HG03139 (cell line): ENCODE results near the gene AGTPBP1.
"Not testable (repeated sequence)": the region's sequence is repeated elsewhere in the genome, so short reads cannot be mapped to it uniquely, and the experiment has no call there.

Experiments
- ATAC-seq: cut with Tn5 transposase; IDR thresholded peaks from one replicate; pipeline ENCODE4 v1.9.1; 2021; ENCODE audit not compliant: unreplicated experiment

The AGTPBP1 gene

DNA sequence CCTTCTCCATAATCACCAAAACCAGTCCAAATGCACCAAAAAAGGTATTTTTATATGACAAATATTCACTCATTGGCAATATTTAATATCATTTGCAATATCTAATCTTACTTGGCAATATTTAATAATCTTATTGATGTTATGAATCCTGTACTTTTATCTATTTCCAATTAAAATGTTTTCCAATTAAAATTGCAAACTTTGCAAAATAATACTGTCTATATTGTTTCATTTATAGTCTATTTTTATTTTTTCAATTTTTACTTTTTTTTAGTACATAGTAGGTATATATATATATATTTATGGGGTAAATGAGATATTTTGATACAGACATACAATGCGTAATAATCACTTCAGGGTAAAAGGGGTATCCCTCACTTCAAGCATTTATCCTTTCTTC lies 109.9 kb downstream of the AGTPBP1 start:
- no peak for ATAC-seq

DNA sequence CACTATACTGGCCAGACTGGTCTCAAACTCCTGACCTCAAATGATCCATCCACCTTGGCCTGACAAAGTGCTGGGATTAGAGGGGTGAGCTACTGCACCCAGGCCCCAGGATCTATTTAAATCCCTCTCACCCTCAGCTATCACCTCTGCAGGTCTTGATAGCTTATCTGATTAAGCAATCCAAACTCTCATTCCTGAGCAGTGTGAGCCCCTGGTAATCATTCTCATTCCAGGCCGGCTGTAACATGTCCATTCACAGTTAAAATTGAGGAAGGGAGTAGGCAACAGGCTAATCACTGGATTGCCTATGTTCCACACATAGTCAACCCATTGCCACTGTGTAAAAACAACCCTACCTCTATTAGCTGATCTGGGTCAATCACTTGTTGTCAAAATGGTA lies 111.1 kb downstream of the AGTPBP1 start:
- ATAC-seq, result no peak

DNA sequence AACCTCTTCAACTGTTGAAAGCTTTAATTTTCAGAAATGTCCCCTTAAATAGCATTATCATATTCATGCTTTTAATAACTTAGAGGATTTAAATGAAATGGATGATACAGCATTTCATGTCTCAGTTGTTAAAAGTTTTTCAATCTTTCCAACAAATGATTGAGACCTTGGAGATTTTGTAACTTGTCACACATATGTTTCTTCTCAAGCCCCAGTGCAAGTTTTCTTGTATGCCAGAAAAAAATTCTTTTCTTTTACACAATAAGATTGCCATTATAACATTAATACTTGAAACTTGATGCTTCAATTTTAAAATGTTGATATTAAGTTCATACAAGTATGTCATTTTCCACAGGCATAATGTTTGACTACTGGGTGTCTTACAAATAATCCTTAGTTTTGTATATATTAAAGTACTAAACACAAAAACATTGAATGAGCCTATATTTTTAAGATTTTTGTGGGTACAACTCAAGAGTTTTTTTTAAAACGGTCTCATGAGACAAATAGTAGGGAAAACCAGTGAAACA lies 124.5 kb downstream of the AGTPBP1 start:
- ATAC-seq, result no peak

DNA sequence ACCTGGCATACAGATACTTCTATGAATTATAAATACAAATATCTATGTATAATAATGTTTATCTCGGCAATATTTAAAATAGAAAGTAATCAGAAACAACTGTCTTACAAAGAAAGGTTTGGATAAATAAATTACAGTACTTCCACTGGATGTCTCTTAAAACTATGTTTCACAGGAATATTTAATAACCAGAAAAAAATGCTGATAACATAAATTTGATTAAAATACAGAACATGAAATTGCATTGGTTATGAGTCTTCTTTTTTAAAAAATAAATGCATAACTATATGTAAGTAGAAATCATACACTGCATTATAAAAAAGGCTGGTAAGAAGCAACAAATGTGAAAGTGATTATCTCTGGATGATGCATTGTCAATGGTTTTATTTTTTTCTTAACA lies 126.0 kb downstream of the AGTPBP1 start:
- ATAC-seq, result no peak

DNA sequence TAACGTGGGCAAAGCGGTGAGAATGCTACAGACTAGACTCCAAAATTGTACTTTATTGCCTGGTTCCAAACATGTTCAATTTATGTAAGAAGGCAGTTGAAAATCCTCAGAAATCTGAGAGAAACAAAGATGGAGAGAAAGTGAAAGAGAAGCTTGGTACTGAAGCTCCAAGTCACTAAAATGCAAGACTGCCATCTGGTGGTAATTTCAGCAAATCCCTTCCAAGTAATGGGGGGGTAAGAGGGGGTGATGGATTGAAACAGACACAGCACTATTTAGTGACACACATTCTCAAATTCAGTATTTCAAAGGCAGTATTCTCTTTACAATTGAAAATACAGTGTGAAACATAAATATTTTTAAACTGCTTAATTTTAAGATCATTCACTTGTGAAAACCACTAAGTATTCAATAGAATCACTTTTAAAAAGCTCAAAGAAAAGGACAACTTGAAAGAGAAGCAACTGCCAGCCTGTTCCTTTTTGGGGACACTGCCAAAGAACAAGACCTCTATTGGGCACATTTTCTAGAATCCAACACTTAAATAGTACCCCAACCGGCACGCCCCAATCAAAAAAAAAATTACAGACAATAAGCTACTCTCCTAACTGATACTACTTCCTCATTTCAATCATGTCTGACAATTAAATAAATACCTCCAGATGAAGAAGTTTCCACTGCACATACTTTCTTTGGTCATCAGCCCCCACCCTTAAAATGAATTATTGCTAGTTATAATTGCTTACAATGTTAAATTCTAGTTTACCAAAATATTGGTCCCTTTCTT lies 131.5 kb downstream of the AGTPBP1 start:
- ATAC-seq, result peak; percentile 94

DNA sequence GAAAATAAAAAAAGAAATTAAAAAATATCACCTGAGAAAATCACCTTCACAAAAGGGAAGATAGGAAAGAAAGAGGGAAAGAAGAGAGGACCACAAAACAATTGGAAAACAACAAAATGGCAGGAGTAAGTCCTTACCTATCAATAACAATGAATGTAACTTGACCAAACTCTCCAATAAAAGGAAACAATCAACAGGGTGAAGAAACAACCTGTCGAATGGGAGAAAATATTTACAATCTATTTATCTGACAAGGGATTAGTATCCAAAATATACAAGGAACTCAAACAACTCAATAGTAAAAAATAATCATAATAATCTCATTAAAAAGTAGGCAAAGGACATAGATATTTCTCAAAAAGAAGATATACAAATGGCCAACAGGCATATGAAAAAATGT lies 135.8 kb downstream of the AGTPBP1 start:
- no peak for ATAC-seq

DNA sequence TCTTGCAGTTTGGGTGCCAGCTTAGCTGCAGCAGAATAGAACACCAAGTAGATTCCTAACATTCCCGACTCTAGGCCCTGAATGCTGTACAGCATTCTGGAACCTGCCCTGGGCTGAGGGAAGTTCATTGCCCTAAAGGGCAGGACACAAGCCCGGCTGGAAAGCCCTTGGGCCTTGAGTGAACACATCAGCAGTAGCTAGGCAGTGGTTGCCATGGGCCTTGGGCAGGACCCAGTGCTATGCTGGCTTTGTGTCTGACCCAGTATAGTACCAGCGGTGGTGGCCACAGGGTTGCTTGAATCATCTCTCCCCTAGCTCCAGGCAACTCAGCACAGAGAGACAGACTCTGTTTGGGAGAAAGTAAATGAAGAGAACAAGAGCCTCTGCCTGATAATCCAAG lies 137.8 kb downstream of the AGTPBP1 start:
- ATAC-seq, result no peak

DNA sequence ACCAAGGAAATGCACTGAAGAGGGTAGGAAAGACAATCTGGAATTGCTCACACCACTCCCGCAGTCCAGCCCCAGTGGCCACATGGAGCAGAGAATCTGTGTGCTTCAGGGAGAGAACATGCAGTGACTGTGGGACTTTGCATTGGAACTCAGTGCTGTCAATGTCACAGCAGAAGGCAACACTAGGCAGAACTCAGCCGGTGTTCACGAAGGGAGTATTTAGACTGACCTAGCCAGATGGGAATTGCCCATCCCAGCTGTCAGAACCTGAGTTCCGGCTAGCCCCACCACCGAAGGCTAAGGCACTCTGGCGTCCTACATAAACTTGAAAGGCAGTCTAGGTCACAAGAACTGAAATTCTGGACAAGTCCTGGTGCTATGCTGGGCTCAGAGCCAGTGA lies 139.0 kb downstream of the AGTPBP1 start:
- no peak for ATAC-seq

DNA sequence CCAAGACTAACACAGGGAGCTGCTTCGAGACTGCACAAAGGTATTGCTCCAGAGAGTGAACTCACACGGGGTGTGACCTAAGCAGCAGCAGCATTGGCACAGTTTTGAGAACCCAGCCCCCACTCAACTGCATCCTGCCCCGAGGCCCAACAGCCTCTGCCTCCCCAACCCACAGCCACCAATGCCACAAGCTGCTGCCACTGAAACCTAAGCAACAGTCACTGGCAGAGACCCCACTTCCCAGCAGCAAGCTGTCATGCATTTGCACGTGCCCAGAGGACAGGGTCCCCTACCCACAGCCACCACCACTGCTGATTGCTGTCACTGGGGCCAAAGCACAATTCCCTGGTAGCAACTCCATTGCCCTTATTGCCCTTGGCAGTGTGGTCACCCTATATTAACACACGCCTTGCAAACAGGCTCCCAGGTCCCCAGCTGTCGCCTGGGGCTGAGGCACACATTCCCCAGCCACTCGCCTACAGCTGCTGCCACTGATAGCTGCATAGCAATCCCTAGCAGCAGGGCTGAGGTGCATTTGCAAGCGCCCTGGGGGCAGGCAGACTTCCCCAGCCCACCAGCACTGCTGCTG lies 141.0 kb downstream of the AGTPBP1 start:
- ATAC-seq, result no peak

DNA sequence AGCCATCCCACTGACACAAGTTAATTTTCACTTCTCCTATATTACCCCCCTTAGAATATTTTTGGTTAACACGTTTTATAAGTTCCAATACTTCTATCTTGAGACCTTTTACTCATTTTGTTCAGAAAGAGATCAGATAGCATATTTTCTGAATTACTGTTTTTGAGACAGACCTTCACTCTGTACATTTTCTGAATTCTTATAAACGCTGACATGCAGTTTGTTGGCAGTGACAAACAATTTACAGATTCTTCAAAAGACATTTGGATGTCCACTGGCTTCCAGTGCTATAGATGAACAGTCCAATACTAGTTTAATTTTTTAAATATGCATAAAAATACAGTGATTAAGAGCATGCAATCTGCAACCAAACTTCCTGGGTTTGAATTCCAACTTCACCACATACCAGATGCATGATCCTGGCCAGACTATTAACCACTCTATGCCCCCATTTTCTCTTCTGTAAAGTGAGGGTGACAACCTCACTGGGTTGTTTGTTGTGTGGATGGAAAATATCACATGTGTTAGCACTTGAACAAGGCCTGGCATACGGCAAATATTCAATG lies 142.1 kb downstream of the AGTPBP1 start:
- no peak for ATAC-seq

DNA sequence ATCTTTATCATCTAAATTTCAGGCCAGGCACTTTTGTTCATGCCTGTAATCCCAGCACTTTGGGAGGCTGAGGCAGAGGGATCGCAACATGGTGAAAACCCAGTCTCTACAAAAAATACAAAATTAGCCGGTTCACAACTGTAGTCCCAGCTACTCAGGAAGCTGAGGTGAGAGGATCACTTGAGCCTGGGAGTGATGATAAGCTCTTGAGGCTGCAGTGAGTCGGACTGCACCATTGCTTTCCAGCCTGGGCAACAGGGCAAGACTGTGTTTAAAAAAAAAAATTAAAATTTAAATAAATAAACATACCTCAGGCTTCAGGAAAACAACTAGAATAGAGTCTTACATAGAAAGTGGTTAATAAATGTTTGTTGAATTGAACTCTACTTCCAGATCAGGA lies 147.4 kb downstream of the AGTPBP1 start:
- ATAC-seq, result no peak

DNA sequence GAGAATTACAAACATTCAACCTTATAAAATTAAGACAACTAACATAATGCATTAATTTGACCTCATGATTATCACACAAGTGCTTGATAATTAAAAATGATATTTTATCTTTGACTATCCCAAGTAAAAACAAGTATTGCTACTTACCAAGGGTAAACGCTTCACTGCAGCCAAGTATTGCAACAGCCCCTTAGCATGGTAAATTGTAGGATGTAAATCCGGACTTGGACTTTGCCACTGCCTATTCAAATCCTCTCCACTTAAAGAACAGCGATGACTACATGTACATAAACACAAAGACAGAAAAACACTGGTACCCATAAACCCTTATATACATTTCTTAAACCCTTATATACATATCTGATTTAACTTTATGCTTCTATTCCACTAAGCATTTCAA lies 155.1 kb downstream of the AGTPBP1 start:
- ATAC-seq, result no peak

DNA sequence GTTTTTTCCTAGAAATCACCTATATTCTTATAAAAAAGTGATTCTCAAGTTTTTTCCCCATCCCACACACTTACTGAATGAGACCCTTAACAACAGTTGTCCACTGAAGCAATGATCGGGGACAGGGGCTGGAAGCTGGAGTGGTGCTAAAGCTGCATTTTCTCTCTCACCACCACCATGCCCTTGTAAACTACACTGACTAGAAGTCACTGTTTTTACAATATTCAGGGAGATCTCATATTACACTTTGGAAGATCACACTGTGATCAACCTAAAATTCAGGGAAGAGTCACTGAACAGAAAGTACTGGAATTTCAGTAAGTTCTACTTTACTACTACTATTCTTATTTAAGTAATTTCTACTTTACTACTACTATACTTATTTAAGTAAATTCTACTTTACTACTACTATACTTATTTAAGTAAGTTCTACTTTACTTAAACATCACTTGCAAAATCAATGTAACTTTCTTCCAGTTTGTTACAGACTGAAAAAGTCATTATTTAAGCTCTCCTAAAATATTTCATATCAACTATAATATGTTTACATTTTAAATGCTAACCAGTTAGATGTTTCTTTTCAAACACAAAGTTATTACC lies 164.3 kb downstream of the AGTPBP1 start:
- ATAC-seq, result no peak

DNA sequence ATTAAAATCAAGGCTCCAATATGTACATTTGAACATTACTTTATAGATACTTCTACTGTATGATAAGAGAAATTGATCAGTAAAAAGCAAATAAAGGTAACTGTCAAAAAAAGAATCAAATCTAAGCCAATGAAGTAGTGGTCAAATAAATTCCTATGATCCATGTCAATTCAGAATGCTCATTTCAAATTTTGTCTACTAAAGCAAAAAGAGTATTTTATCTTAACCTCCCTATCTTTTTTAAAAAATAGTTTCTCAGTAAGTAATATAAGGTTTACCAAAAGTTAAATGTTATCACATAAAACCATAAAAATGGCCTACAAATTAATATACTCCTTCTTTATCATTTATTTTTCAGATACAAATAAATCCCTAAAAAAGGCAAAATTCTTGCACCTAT lies 165.9 kb downstream of the AGTPBP1 start:
- ATAC-seq, result no peak

DNA sequence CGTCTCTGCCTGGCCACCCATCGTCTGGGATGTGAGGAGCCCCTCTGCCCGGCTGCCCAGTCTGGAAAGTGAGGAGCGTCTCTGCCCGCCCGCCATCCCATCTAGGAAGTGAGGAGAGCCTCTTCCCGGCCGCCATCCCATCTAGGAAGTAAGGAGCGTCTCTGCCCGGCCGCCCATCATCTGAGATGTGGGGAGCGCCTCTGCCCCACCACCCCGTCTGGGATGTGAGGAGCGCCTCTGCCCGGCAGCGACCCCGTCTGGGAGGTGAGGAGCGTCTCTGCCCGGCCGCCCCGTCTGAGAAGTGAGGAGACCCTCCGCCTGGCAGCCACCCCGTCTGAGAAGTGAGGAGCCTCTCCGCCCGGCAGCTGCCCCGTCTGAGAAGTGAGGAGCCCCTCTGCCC lies 168.2 kb downstream of the AGTPBP1 start:
- not testable (repeated sequence) for ATAC-seq

DNA sequence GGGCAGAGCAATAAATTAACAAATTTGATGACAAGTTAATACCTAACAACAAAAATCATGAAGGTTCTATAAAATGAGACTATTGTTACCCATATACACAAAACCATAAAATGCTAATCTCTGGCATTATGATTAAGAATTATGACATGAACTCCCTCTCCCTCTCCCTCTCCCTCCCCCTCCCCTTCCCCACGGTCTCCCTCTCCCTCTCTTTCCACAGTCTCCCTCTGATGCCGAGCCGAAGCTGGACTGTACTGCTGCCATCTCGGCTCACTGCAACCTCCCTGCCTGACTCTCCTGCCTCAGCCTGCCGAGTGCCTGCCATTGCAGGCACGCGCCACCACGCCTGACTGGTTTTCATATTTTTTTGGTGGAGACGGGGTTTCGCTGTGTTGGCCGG lies 168.8 kb downstream of the AGTPBP1 start:
- not testable (repeated sequence) for ATAC-seq

DNA sequence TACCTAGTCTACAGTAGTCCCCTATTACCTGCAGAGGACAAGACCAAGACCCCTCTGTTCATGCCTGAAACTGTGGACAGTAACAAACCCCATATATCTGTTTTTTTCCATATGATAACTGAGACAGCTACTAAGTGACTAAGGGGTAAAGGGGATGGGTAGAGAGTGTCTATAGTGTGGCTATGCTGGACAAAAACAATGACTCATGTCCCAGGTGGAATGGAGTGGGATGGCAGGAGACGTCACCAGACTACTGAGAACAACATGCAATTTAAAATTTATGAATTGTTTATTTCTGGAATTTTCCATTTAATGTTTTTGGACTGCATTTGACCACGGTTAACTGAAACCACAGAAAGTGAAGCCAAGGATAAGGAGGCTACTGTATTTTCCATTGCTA lies 171.8 kb downstream of the AGTPBP1 start:
- ATAC-seq, result no peak

DNA sequence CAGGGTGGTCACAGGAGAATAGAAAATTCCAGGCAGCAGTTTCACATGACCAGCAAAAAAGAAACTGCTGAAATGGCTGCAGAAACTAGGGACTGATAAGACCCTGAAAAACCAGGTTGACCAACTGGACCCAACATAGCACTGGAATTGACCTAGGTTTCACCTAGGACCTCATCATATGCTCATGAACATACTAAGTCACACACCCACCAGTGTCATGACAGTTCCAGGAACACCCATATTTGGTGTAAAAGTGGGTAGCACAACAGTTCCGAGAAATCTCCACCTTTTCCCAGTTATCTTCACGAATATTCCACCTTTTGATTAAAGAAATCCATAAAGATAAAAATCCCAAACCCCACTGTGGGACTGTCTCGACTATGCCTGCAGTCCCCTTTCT lies 182.2 kb downstream of the AGTPBP1 start:
- no peak for ATAC-seq

DNA sequence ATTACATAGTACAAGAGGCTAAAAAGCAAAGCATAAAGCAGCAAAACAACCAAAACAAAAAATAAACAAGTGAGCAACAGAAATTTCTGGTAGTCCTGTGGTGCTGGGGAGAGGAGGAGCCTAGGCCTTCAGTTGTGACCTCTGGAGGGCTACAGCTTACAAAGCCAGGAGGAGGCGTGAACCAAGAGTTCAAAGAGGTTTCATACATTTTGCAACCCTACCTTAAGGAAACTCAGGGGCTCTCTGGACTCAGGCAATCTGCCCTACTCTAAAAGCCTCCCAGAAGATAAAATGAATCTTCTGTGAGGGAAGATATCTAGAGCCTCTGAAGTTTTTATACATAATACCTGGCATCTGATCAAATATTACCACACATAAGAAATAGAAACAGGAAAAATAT lies 187.4 kb downstream of the AGTPBP1 start:
- ATAC-seq, result no peak

DNA sequence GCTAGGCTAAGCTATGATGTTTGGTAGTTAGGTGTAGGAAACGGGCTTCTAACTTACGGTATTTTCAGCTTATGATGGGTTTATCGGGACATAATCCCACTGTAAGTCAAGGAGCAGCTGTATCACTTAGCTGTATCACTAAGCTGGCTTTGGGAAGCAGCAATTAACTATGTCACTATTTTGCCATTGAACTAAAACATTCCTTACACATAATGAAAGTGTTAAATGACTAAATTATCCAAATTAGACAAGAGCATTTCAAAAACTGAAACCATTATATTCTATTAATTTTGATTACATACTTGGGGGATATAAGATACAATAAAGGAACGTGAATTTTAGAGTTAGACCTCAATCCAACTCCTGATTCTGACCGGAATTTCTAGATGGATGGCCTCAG lies 188.3 kb downstream of the AGTPBP1 start:
- no peak for ATAC-seq

DNA sequence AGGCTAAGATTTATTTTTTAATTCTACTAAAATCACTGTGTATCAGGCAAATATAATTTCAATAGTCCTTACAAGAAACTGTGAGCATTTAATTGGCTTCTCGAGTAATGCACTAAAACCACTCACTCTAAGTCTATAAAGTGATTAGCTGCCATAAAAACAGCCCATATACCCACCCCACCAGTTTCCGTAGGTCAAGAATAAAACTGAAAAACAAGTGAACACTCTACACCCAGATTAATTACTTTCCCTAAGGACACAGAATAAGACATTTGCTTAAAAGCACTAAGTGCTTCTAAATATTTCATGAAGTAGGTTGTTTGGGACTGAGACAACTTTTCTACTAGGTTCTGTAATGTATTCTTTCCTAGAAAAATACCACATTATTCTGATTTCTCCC lies 194.2 kb downstream of the AGTPBP1 start:
- no peak for ATAC-seq

DNA sequence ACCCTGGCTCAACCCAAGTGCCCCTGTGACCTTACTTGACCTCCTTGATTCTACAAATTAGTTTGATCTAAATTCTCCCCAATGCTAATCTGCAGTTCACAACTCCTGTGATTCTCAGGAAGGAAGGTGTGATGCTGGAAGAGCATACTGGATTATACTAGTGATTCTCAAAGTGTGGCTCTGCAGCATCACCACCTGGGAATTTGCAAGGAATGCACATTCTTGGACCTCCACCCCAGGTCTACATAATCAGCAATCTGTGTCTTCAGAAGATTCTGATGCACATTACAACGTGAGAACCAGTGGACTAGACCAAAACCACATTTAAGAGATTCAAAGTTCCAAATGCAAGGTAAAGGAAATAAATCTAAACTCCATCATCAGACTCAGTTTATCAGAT lies 198.6 kb downstream of the AGTPBP1 start:
- ATAC-seq, result no peak
